ENCODE results near the gene PAPPA. TPM values are rescaled to one million over a fixed set of nuclear protein-coding genes. Genes with fewer than 3 reads are reported as not detected.

The PAPPA gene, protein sequence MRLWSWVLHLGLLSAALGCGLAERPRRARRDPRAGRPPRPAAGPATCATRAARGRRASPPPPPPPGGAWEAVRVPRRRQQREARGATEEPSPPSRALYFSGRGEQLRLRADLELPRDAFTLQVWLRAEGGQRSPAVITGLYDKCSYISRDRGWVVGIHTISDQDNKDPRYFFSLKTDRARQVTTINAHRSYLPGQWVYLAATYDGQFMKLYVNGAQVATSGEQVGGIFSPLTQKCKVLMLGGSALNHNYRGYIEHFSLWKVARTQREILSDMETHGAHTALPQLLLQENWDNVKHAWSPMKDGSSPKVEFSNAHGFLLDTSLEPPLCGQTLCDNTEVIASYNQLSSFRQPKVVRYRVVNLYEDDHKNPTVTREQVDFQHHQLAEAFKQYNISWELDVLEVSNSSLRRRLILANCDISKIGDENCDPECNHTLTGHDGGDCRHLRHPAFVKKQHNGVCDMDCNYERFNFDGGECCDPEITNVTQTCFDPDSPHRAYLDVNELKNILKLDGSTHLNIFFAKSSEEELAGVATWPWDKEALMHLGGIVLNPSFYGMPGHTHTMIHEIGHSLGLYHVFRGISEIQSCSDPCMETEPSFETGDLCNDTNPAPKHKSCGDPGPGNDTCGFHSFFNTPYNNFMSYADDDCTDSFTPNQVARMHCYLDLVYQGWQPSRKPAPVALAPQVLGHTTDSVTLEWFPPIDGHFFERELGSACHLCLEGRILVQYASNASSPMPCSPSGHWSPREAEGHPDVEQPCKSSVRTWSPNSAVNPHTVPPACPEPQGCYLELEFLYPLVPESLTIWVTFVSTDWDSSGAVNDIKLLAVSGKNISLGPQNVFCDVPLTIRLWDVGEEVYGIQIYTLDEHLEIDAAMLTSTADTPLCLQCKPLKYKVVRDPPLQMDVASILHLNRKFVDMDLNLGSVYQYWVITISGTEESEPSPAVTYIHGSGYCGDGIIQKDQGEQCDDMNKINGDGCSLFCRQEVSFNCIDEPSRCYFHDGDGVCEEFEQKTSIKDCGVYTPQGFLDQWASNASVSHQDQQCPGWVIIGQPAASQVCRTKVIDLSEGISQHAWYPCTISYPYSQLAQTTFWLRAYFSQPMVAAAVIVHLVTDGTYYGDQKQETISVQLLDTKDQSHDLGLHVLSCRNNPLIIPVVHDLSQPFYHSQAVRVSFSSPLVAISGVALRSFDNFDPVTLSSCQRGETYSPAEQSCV (N-terminal part only)
- polyA plus RNA-seq (2013, experiment 1 of 2; ENCODE audit: insufficient read length) = 37.2 TPM
- 32.9 TPM for polyA plus RNA-seq (2013, experiment 2 of 2; ENCODE audit: insufficient read length)

DNA sequence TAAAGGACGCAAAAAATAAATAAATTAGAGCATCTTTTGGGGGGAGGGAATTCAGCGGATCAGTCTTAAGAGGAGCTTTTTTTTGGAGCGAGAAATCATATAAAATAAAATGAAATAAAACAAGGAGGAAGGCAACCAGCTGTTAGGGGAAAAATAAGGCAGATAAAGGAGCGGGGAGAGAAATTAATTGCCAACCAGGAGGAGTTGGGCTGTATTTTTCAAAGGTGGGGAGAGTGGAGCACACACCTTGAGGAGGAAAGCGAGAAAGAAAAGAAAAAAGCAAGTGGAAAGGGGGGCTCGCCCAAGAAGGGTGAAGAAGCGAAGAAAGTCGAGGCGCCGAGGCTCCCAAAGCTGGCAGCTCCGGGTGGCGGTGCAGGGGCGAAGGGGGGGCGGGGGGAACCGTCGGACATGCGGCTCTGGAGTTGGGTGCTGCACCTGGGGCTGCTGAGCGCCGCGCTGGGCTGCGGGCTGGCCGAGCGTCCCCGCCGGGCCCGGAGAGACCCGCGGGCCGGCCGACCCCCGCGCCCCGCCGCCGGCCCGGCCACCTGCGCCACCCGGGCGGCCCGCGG is at the start of gene PAPPA:
Gene PAPPA, plus strand, starts transcription at position 27 of the 569 bp plus-strand sequence. Its CDS starts 382 bp downstream, at position 409.
- DNase-seq = no peak

DNA sequence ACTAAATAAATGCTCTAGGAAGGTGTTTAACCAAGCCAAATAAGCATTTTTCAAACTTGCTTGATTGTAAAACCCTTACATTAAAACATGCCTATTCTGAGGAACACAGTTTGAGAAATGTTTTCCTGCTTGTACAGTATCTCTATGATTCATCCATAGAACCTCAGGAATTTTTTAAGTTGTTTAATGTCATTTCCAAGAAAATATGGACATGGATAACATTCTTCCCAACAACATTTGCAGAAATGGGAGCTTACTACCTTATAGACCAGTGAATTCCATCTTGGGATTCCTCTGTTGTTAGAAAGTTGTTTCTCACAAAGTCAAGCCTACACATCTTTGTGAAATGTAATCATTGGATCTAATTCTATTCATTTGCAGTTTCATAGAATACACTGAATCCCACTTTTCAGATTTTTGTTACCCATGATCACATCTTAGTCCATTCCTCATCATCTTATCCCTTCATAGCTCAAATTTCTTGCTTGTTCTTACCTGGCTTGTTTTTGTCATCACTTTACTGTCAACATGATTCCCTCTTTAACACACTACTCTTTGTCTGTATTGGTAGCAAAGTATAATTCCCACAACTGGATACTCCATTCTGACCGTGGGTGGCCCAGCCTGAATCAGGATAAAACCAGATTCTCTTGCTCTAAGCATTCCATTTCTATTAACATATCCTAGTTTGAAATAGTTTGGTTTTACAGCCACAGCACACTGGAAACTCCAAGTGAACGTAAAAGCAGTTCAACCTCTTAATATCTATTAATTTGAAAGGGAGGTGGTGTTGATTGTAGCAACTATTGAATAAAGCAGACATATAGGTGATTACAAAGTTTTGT is 49.4 kb upstream of the PAPPA start:
- DNase-seq = peak; percentile 77

DNA sequence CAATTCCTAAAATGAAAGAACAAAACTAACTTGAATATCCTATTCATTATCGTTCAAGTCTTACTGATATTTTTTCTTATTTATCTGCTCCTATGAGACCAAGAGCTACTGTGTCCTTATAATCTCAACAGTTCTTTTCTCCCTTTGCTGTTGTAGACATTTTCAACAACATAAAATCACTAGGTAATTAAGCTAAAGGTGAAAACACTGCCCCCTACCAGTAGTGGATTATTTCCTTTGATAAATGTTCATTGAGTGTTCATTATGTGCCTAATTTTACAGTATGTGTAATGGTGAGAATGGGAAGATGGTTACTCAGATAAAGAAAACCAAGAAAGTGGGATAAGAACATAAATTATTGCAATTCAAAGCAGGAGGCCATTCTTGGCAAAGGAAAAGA is 41.4 kb upstream of the PAPPA start:
- DNase-seq = peak; percentile 23

DNA sequence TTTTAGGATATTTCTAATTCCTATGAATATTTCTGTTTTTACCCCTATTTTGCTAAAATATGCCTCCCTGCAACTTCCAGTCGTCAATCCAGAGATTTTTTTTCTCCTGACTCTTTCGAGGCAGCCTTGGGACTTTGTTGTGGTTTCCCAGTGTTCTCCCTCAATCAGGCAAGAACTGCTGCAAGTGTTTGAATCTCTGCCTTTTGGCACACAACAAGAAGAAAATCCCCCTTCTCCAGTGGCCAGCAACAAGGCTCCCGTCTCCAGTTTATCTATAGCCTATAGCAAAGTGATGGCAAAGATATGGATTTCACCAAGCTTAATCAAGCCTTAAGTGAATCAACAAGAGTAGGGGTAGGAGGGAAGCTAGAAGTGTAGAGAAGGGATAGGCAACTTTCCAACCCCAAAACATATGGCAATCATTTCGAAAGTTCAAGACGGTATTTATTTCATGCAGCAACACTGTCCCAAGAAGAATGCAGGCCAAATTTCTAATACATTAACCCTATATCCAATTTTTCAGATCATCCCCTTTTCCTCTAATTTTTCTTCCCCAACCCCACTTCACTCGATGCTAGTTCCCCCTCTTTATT is 37.7 kb upstream of the PAPPA start:
- peak; percentile 96 for DNase-seq

DNA sequence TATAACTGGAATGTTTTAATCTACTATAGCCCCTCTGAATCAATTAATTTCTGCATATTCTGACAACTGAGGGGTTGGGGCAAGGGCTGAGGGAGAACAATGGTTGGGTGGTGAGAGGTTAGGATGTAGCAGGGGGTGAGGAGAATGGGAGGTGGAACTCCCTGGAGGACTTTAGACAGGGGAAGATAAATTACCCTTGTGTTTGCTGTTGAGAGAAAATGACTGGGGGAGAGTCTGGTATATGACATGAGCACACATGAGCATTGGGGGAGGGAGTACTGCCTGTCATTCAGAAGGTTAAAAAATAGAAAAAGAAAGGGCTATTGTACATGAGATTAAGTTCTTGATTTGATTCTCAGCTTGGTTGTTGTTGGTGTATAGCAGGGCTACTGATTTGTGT is 37.2 kb upstream of the PAPPA start:
- DNase-seq = peak; percentile 64

DNA sequence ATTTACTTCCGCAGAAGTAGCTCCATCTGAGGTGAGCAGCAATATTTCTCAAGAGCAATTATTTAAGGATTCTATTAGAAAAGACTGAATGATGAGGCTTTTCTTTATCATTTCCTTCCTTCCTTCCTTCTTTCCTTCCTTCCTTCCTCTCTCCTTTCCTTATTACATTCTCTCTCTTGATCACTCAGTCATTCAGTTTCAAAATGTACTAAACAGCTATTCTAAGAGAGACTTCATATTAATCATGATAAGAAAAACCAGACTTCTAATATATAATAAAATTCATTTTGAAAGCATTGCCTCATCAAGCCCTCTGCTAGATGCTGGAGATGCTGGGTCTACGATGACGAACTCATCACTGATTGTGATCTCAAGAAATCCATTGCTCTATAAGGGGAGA is 30.4 kb upstream of the PAPPA start:
- DNase-seq = no peak

DNA sequence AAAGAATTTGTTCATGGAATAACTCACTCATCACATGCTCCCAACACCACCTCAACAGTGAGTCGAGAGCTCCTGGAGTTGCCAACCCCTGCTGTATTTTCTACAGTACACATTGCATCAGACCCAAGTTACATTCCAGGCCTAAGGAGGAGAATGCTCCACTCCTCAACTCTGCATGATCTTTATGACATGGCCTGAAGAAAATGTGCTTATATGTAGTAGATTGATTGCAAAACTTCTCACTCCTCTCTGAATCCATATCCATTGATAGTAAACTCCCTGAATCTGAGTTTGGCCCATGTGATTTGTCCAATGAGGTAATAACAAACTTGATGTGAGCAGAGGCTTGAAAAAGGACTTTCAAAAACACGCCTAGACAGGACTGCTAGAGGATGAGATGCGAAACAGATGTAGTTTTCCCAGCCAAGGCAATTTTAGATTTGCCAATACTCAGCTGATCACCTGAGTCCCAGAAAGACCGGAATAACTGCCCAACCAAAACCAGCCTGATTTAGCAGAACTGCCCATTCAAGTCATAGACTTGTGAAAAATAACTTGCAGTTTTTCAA is 29.0 kb upstream of the PAPPA start:
- DNase-seq = peak; percentile 83

DNA sequence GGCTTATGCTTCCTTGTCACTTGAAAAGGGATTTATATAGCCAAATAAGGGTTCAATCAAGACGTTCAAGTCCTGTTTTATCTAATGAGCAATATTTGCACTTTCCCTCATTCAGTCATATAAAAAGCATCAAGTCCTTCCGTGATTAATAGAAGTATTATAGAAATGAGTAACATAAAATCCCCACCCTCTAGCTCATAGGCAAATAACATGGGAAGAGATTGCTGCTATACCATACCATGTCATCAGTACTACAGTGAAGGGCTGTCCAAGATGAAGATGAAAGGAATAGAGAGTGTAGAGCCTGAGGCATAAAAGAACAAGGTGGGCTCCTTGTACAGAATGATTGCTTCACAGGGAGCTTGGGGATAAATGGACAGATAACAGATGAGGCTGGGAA is 20.4 kb upstream of the PAPPA start:
- DNase-seq = no peak

DNA sequence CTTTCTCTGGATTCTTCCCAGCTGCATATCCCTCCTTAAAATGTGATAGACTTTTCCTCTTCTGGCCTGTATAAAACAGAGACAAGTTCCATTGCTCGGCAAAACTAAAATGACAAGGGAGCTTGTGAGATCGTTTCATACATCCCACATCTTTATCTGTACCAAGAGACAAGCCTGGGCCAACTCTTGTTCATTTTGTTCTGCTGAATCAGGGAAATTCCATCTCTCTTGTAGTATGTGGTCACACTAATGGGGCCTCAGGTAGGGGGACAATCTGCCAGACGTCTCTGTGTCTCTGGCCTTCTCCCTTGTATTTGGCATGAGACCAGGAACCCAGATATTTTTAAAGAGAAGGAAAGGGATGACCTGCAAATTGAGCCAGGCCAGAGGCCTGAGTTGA is 18.6 kb upstream of the PAPPA start:
- DNase-seq = no peak

DNA sequence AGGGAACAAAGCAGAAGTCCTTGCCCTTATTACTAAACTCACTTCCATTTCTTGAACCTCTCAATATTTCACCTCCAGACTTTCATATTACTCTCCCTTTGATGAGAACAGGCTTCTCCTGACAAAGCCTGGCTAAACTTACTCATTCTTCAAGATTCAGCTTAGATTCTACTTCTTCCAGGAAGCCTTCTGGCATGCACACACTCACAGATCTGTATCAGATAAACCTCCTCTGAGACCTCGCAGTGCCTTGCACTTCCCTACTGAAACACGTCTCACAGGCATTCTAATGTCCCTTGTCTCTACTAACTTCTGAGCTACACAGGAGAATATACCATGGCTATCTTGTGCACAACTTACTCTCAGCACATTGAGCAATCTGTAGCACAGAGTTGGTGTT is 16.6 kb upstream of the PAPPA start:
- no peak for DNase-seq

DNA sequence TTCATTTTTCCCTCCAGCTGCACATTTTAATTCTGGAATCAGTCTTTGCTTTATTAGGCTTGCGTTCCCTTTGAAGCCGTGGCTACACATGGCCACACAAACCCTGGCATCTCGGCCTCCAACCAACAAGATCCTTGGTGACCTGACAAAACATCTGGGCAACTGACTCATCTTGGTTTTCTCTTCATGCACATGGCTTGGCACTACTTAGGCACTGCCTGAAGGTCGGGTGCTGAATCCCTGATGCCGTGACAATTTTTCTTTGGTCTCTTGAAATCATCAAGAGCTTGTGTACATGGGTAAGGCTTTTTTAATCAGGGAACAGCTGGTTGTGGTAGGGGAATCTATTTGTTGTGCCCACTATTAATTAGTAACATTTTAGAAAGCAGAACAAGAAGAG is 16.0 kb upstream of the PAPPA start:
- no peak for DNase-seq

DNA sequence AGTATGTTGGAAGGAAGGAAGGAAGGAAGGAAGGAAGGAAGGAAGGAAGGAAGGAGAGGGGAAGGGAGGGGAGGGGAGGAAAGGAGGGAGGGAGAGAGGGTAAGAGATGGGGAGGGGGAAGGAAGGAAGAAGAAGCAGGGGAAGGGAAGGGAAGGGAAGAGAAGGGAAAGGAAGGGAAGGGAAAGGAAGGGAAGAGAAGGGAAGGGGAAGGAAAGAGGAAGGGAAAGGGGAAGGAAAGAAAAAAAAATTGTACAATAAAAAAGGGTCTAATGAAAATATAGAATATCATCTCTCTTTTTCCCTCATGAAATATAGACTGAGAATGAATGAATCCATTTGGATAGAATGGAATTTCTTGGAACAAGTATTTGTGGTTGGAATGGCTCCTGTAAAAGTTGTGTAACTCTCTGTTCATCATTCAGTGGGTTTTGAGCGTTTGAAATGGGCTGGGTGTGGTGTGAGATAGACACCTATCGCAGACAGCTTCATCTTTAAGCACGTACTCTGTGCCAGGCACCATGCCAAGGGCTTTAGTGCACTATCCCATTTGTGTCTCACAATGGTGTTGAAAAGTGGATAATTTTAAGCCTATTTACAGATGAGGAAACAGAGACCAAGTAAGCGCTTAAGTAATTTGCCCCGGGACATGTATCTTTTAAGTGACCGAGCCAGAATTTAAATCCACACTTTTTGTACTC is 11.6 kb upstream of the PAPPA start:
- DNase-seq = peak; percentile 88

DNA sequence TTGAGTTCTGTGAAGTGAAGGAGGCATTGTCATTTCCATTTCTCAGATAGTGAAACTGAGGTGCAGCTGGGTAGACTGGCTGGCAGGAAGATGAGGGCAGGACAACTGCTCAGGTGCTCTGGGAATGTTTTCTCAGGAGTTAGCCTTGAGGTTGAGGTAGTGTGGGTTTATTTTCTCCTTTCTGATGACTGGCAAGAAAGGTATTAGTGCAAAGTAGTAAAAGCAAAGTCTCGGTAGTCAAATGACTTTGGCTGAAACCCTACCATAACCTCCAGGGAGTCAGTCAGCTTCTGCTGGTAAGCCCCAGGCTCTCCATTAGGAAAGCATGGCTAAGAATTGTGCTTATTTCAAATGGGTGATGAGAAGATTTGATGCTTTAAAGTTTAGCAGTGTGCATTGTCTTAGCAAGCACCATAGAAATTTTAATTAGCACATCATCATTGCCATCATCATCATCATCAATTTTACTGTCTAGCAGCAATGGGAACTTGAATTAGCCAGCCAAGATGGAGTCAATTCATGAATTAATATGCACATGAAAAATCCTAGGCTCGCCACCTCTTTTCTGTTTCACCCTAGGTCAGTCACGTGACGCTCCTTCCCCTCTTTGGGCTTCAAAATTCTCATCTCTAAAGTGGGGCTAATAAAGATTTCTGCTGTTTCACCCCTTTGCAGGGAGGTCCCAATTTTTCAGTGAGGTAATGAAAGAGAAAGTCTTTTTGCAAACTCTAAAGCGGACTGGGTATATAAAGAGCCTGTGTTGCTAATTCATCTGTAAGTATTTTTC is 10.7 kb upstream of the PAPPA start:
- no peak for DNase-seq

DNA sequence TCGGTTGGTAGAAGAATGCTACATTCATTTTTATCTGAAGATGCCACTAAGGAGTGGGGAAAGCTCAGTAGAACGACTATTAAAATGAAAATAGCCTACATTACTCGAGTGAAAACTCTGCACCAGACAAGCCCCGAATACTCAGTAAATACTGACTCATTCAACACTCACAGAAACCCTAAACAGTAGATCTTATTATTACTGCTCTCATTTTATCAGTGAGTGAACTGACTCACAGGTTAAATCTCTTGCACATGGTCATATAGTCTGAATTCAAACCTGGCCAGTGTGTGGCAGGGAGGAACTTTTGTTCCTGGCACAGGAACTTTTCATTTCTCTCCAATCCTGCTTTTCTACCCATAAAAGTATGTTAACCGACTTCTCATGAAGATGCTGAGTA is 9.6 kb upstream of the PAPPA start:
- peak; percentile 62 for DNase-seq

DNA sequence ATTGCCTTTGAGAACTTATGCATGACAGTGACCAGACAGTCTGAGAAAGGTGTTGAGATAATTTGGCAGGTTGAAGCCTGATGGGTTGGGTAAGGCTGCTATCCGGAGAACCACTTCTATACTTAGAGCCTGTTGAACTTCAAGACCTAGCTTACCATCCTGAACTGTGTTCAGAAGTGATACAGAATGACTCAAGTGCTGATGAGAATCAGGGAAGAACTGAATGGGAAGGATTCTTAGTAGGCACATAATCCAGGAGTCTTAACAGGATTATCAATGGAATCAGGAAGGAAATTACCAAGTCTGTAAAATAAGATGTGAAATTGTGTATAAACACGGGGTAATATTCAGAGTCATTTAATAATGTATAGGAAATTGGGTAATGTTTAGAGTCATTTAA is 9.0 kb upstream of the PAPPA start:
- DNase-seq = no peak

DNA sequence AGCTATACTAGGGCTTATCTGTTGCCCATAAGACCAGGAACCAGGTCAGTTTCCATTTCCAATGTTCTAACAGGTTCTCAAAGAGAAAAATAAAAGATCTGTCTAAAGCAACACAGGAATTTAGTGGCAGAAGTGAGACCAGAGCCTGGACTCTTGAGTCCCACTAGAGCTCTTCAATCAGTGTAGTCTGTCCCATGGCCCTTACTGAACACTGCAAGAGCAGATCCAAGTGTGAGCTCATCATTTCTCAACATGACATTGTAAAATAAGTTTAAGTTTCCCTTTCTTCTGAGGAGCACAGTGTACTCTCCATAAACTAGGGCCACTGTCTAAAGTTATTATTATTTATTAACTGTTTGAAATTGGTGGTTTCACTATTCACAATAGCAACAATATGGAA is 8.6 kb upstream of the PAPPA start:
- DNase-seq = no peak

DNA sequence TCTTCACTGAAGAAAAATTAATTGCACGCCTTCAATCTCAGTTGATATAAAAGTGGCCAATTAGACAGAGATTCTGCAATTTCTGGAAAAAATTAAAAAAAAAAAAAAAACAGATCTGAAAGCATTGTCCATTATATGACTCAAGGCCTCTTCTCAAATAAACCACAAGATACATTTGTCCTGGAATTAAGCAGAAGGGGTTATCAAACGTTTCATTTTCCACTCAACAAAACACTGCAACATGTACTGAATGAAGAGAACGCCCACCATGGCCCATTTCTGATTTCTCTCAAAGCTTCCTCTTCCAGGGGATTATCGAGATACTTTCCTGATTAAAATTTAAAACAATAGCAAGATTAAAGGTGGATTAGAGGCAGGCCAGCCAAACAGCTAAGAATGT is 5.8 kb upstream of the PAPPA start:
- DNase-seq = no peak

DNA sequence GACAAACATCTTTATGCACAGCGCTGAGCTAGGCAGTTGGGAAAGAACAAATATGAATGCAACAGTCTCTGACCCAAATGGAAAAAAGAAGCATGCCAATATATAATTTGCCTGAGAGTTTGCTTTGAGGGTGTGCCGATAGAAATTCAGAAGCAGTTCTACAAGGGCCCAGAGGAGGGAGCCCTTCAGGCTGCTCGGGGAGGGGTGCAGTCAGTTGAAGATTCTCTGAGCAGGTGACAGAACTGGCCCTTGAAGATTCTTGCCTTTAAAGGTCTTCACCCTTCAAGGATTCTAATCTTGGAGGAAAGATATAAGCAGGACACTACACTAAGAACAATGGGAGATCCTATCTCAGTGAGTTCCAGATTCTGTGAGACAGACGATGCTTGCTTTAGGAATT is 3.7 kb upstream of the PAPPA start:
- no peak for DNase-seq

DNA sequence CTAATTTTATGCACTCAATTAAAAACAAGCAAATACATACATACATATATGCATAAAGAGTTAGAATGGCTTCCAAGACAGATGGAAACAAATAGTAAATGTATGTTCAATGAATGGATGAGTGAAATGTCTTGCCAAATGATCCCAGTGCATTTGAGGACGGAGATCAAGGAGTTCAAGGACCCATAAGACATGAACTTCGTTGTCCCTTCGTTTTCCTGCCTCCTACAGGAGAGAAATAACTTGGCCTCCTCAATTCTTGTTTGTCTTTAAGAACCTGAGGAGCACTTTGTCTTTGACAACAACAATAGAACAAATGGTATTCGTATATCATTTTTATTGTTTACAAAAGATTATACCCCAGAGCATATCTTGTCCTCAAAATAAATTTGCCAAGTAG is 2.4 kb upstream of the PAPPA start:
- DNase-seq = no peak

Data from fibroblast of skin of abdomen (primary cell).